Endothelial cell of umbilical vein (primary cell): Measurements from ENCODE around the gene BMX. TPM values are rescaled to one million over a fixed set of nuclear protein-coding genes. Genes with fewer than 3 reads are reported as not detected.

Experiments
- BruUV-seq: library from RNA; stranded (reverse); fragments of 400-500 nt; replicated peaks from 2 replicates; lab custom pipeline; 2021; lab: Mats Ljungman, UMichigan
- CTCF ChIA-PET: fragments of 300-600, 350-600 bp; sonication (Branson Sonifier 250); formaldehyde crosslinking; loops from one replicate; lab custom pipeline; 2021; ENCODE audit warnings: antibody characterized with exemption, inconsistent platforms; lab: Charles Lee
- POLR2A ChIA-PET: fragments of 300-600, 350-600 bp; sonication (Branson Sonifier 250); formaldehyde crosslinking; loops from one replicate; lab custom pipeline; 2021; ENCODE audit warnings: antibody characterized with exemption, inconsistent platforms; lab: Charles Lee
- DNase-seq: peaks from one replicate; pipeline ENCODE4 v3.0.0-alpha.2; 2011; ENCODE audit warnings: low read depth, low spot score
- FAIRE-seq: peaks from 2 replicates; lab custom pipeline; 2011; peaks lifted over from hg19 to GRCh38; lab: Jason Lieb, UNC
- H2AFZ ChIP-seq: 2 replicates; pipeline ENCODE4 v1.6.0; 2012; ENCODE audit warnings: low read depth, low read length, control low read depth, inconsistent platforms
- H3K27ac ChIP-seq: 2 replicates; pipeline ENCODE4 v1.5.1; 2011; ENCODE audit warnings: low read depth, mild to moderate bottlenecking, control low read depth, low read length, moderate library complexity; ENCODE audit not compliant: insufficient read depth
- H3K27me3 ChIP-seq, 2 experiments: 2 replicates each; pipeline versions ENCODE4 v1.6.0 to v1.6.1; 2011; ENCODE audit warnings: low read length in 2 of 2, mixed read lengths in 1 of 2; ENCODE audit not compliant: control insufficient read depth in 2 of 2, insufficient read depth in 2 of 2
- H3K36me3 ChIP-seq, 2 experiments: 2 replicates in 1 of 2; 3 replicates in 1 of 2; pipeline ENCODE4 v1.5.1; 2011; ENCODE audit warnings: low read length in 2 of 2, mild to moderate bottlenecking in 1 of 2, moderate library complexity in 1 of 2; ENCODE audit not compliant: control insufficient read depth in 2 of 2, insufficient read depth in 2 of 2; ENCODE audit errors: extremely low read depth in 1 of 2
- H3K4me1 ChIP-seq: 3 replicates; pipeline ENCODE4 v1.5.1; 2011; ENCODE audit warnings: mild to moderate bottlenecking, low read length; ENCODE audit not compliant: control insufficient read depth, insufficient read depth; ENCODE audit errors: extremely low read depth
- H3K4me2 ChIP-seq: 2 replicates; pipeline ENCODE4 v1.6.1; 2011; ENCODE audit warnings: low read length, control low read depth, mixed read lengths; ENCODE audit not compliant: insufficient read depth
- H3K4me3 ChIP-seq, 3 experiments: fragments of 200-600 bp in 1 of 3; sonication (generic), shearing (Covaris generic) in 1 of 3; replicated peaks in 1 of 3; 2 replicates each; pipeline ENCODE4 v1.5.1; 2011 to 2016; ENCODE audit warnings: control low read depth in 3 of 3, low read length in 3 of 3, mild to moderate bottlenecking in 2 of 3, inconsistent platforms in 1 of 3, low read depth in 1 of 3, moderate library complexity in 1 of 3; ENCODE audit not compliant: insufficient read depth in 1 of 3
- H3K79me2 ChIP-seq: 2 replicates; pipeline ENCODE4 v1.6.0; 2012; ENCODE audit warnings: low read length, inconsistent platforms; ENCODE audit not compliant: control insufficient read depth, insufficient read depth
- H3K9ac ChIP-seq: replicated peaks from 2 replicates; pipeline ENCODE3; 2011; ENCODE audit warnings: low read length, control low read depth; ENCODE audit not compliant: insufficient read depth; ENCODE audit errors: extremely low read depth
- H3K9me1 ChIP-seq: replicated peaks from 3 replicates; pipeline ENCODE4 v1.6.0; 2011; ENCODE audit warnings: mild to moderate bottlenecking, low read length; ENCODE audit not compliant: control insufficient read depth, insufficient read depth; ENCODE audit errors: extremely low read depth
- H3K9me3 ChIP-seq: replicated peaks from 2 replicates; pipeline ENCODE4 v1.5.1; 2012; ENCODE audit warnings: low read length, inconsistent platforms; ENCODE audit not compliant: control insufficient read depth, insufficient read depth
- H4K20me1 ChIP-seq: replicated peaks from 2 replicates; pipeline ENCODE3; 2011; ENCODE audit warnings: mild to moderate bottlenecking, low read length; ENCODE audit not compliant: control insufficient read depth, insufficient read depth; ENCODE audit errors: extremely low read depth
- CTCF ChIP-seq, 2 donors: IDR thresholded peaks; 1 replicate in 1 of 2; 2 replicates in 1 of 2; pipeline ENCODE4 v1.5.1; 2011; ENCODE audit warnings: low read length in 2 of 2, mild to moderate bottlenecking in 2 of 2, moderate library complexity in 2 of 2, control low read depth in 1 of 2, inconsistent platforms in 1 of 2, low read depth in 1 of 2; ENCODE audit not compliant: insufficient read depth in 1 of 2; ENCODE audit errors: extremely low read depth in 1 of 2
- EZH2 ChIP-seq: IDR thresholded peaks from 2 replicates; pipeline ENCODE4 v1.6.1; 2012; ENCODE audit warnings: borderline replicate concordance, low read depth, mild to moderate bottlenecking, moderate library complexity, low read length, inconsistent platforms; ENCODE audit not compliant: severe bottlenecking
- FOS ChIP-seq: IDR thresholded peaks from 2 replicates; pipeline ENCODE4 v1.6.1; 2011; ENCODE audit warnings: mild to moderate bottlenecking, low read length, moderate library complexity, borderline replicate concordance; ENCODE audit not compliant: insufficient read depth
- GATA2 ChIP-seq: IDR thresholded peaks from 2 replicates; pipeline ENCODE4 v1.7.0; 2011; ENCODE audit warnings: low read depth, mild to moderate bottlenecking, moderate library complexity, mixed read lengths, low read length; ENCODE audit not compliant: insufficient read length, insufficient read depth
- JUN ChIP-seq: IDR thresholded peaks from 2 replicates; pipeline ENCODE4 v1.6.1; 2011; ENCODE audit warnings: borderline replicate concordance, low read depth; ENCODE audit not compliant: insufficient read length, insufficient read depth
- MAX ChIP-seq: IDR thresholded peaks from 2 replicates; pipeline ENCODE4 v1.6.1; 2011; ENCODE audit not compliant: insufficient read depth, insufficient read length
- MYC ChIP-seq: IDR thresholded peaks from one replicate; pipeline ENCODE4 v1.6.1; 2011; ENCODE audit warnings: mild to moderate bottlenecking, low read depth, low read length
- POLR2A ChIP-seq: IDR thresholded peaks from 2 replicates; pipeline ENCODE4 v1.6.1; 2012; ENCODE audit warnings: low read depth, mild to moderate bottlenecking, control low read depth, low read length
- POLR2AphosphoS5 ChIP-seq: IDR thresholded peaks from 2 replicates; pipeline ENCODE4 v1.6.1; 2012; ENCODE audit warnings: low read depth, mild to moderate bottlenecking, control low read depth, low read length, moderate library complexity; ENCODE audit not compliant: insufficient read depth
- dilution Hi-C: fragments of 300-500 bp; cut with MboI; formaldehyde crosslinking; loops from one replicate; pipeline ENCODE4 v1.15.0; 2019; ENCODE audit warnings: low sequenced_read_pairs; ENCODE audit not compliant: extremely low pct_ligation_motif_present
- intact Hi-C: fragments of 100-400 bp; cut with micrococcal nuclease; formaldehyde crosslinking; loops from one replicate; pipeline ENCODE4 v1.10.0; 2022
- polyA plus RNA-seq, 4 experiments: library from polyadenylated mRNA; depleted of rRNA in 3 of 4; stranded (reverse) in 3 of 4; unstranded in 1 of 4; fragments of >200 nt; gene quantifications; 2 replicates each; pipeline versions ENCODE4 v1.2.1 to v1.2.3, GENCODE V29; 2011 to 2012; ENCODE audit warnings: missing spikeins in 1 of 4
- total RNA-seq: library from RNA; stranded (reverse); gene quantifications from 2 replicates; pipeline ENCODE4 v1.2.3, GENCODE V29; 2021

BMX gene
- total and polyA plus RNA-seq, 2 donors (not counting 3 experiments of a cell fraction or from before 2014, with no cell fraction given) = 49.8 to 105 TPM

GRCh38 chrX:15464704-15465103 is 35.9 kb upstream of the BMX start:
- FAIRE-seq (no peak), DNase-seq (no peak)
- Histone ChIP-seq H3K27ac (no peak overlapping the region), H3K9me1 (no peaks in the 10 kb centered on the region), H3K36me3 (peaks cover 6 to 8% of the 10 kb centered on the region in 2 experiments), H3K79me2 (peaks cover 54% of the 10 kb centered on the region), H3K9me3 (no peaks in the 10 kb centered on the region), H2AFZ (no peak overlapping the region), H3K4me3 (no peak overlapping the region), H3K4me2 (no peak overlapping the region), H3K9ac (no peak overlapping the region), H4K20me1 (no peaks in the 10 kb centered on the region), H3K27me3 (no peaks in the 10 kb centered on the region), H3K4me1 (no peaks in the 10 kb centered on the region)
- POLR2A ChIA-PET = no interaction called here
- no TSS peak for BruUV-seq
- intact Hi-C loops (loop anchor here (5.0 kb wide), 1 partner anchor 62 kb away; no protein-coding TSS in a partner anchor), dilution Hi-C loops (no loop called here)
- CTCF ChIA-PET = no interaction called here
- no peak for TF ChIP-seq CTCF (IDR thresholded peaks at IDR 0.05; ENCODE audit: extremely low read depth in 1 of 2, insufficient read depth in 1 of 2, low read depth in 1 of 2, low read length in 2 of 2)

GRCh38 chrX:15465347-15465746 is 35.3 kb upstream of the BMX start:
- intact Hi-C loops (loop anchor here (5.0 kb wide), 1 partner anchor 63 kb away; no protein-coding TSS in a partner anchor), dilution Hi-C loops (no loop called here)
- H3K4me2 ChIP-seq = no peak overlapping the region
- H3K4me3 ChIP-seq = no peak overlapping the region
- no peaks in the 10 kb centered on the region for H3K9me3 ChIP-seq
- no peaks in the 10 kb centered on the region for H3K27me3 ChIP-seq
- ChIA-PET CTCF (no interaction called here), POLR2A (no interaction called here)
- BruUV-seq = no TSS peak
- no peak overlapping the region for H3K27ac ChIP-seq
- H3K4me1 ChIP-seq = no peaks in the 10 kb centered on the region
- peaks cover 54% of the 10 kb centered on the region for H3K79me2 ChIP-seq
- DNase-seq = no peak
- no peak overlapping the region for H2AFZ ChIP-seq
- TF ChIP-seq MYC = no peak
- no peak for TF ChIP-seq FOS
- TF ChIP-seq GATA2 = no peak
- TF ChIP-seq POLR2A = no peak
- no peak for TF ChIP-seq EZH2
- TF ChIP-seq JUN = no peak
- no peak for TF ChIP-seq POLR2AphosphoS5
- TF ChIP-seq CTCF (IDR thresholded peaks at IDR 0.05; ENCODE audit: extremely low read depth in 1 of 2, insufficient read depth in 1 of 2, low read depth in 1 of 2, low read length in 2 of 2) = no peak
- no peak for TF ChIP-seq MAX
- H4K20me1 ChIP-seq = no peaks in the 10 kb centered on the region
- FAIRE-seq = no peak
- H3K36me3 ChIP-seq = peaks cover 6 to 8% of the 10 kb centered on the region in 2 experiments
- no peaks in the 10 kb centered on the region for H3K9me1 ChIP-seq
- no peak overlapping the region for H3K9ac ChIP-seq
